Ascending aorta (tissue), 2 donors: ENCODE results near the gene PRCD. TPM values are rescaled to one million over a fixed set of nuclear protein-coding genes. Genes with fewer than 3 reads are reported as not detected.
A peak's percentile ranks its signal among the peaks of the same experiment; 100 is the strongest.
"Not testable (repeated sequence)": the region's sequence is repeated elsewhere in the genome, so short reads cannot be mapped to it uniquely, and the experiment has no call there.

Source experiments
- DNase-seq, 2 donors: peaks; one replicate each; pipeline ENCODE4 v3.0.0-alpha.2; 2019; ENCODE audit warnings: low spot score in 2 of 2
- H3K27ac ChIP-seq, 2 donors: fragments of 200-600 bp; sonication (generic); one replicate each; pipeline ENCODE4 v1.5.1; 2016 to 2017; ENCODE audit warnings: mild to moderate bottlenecking in 1 of 2
- H3K27me3 ChIP-seq: fragments of 200-600 bp; sonication (generic); one replicate; pipeline ENCODE4 v1.5.1; 2017
- H3K36me3 ChIP-seq, 2 donors: fragments of 200-600 bp; sonication (generic); one replicate each; pipeline ENCODE4 v1.5.1; 2016
- H3K4me1 ChIP-seq, 2 donors: fragments of 200-600 bp; sonication (generic); one replicate each; pipeline ENCODE4 v1.5.1; 2016 to 2017; ENCODE audit warnings: mild to moderate bottlenecking in 1 of 2
- H3K4me3 ChIP-seq, 2 donors: fragments of 200-600 bp; sonication (generic); one replicate each; pipeline ENCODE4 v1.5.1; 2016 to 2017; ENCODE audit warnings: mild to moderate bottlenecking in 1 of 2
- H3K9me3 ChIP-seq, 2 donors: fragments of 200-600 bp; sonication (generic); one replicate each; pipeline ENCODE4 v1.5.1; 2016
- intact Hi-C: fragments of 100-400 bp; cut with DNase I; formaldehyde crosslinking; loops from one replicate; pipeline ENCODE4 v1.15.1; 2023
- total RNA-seq: library from RNA; depleted of rRNA; stranded (reverse); fragments of >200 nt; gene quantifications from one replicate; pipeline ENCODE4 v1.1.0, GENCODE V29; 2016
- TF ChIP-seq, protein P1 (sequence below), 3 experiments: fragments of 200-600 bp in 2 of 3; fragments of 450-650 bp in 1 of 3; sonication (generic) in 2 of 3; IDR thresholded peaks; one replicate each; pipeline ENCODE4 v1.5.1; 2016 to 2019; ENCODE audit warnings: antibody characterized with exemption in 3 of 3, mild to moderate bottlenecking in 1 of 3, moderate library complexity in 1 of 3

The PRCD gene
- total RNA-seq, 1 donor from 2014 or later, result 0.43 TPM

- peaks cover 11 to 21% of the 10 kb centered on the region in 2 donors for H3K36me3 ChIP-seq
- H3K4me1 ChIP-seq, result peaks cover 4 to 21% of the 10 kb centered on the region in 2 donors
- H3K9me3 ChIP-seq, result no peaks in the 10 kb centered on the region
- H3K4me3 ChIP-seq, result peak overlapping the region; percentile 50 to 84
- peak overlapping the region; percentile 82 for H3K27ac ChIP-seq
- no peak for DNase-seq
- intact Hi-C loops, result loop anchor here (2.0 to 10.0 kb wide), 3 partner anchors 66 to 179 kb away; partner anchors contain the start of genes MFSD11, MXRA7 and SRSF2
- no peaks in the 10 kb centered on the region for H3K27me3 ChIP-seq
- TF ChIP-seq, protein P1, sequence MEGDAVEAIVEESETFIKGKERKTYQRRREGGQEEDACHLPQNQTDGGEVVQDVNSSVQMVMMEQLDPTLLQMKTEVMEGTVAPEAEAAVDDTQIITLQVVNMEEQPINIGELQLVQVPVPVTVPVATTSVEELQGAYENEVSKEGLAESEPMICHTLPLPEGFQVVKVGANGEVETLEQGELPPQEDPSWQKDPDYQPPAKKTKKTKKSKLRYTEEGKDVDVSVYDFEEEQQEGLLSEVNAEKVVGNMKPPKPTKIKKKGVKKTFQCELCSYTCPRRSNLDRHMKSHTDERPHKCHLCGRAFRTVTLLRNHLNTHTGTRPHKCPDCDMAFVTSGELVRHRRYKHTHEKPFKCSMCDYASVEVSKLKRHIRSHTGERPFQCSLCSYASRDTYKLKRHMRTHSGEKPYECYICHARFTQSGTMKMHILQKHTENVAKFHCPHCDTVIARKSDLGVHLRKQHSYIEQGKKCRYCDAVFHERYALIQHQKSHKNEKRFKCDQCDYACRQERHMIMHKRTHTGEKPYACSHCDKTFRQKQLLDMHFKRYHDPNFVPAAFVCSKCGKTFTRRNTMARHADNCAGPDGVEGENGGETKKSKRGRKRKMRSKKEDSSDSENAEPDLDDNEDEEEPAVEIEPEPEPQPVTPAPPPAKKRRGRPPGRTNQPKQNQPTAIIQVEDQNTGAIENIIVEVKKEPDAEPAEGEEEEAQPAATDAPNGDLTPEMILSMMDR (IDR thresholded peaks at IDR 0.05), result peak; percentile 15 to 43 (median 32)
Measured at GRCh38 chr17:76558198-76559095, 18.6 kb downstream of the PRCD start.

DNA sequence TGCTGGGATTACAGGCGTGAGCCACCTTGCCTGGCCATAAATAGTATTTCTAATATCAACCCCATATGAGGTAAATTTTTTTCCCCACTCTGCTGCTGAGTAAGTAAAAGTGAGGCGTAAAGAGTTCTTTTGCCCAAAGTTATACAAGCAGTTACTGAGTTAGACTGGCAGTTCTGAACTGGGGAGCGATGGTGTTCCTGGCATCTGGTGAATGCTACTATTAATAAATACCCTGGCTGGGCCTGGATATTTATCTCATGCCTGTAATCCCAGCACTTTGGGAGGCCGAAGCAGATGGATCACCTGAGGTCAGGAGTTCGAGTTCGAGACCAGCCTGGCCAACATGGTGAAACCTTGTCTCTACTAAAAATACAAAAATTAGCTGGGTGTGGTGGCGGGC lies 19.6 kb downstream of the PRCD start:
- not testable (repeated sequence) for DNase-seq, H3K9me3 ChIP-seq, H3K27ac ChIP-seq, H3K4me3 ChIP-seq, H3K27me3 ChIP-seq
- intact Hi-C loops, result loop anchor here (2.0 to 10.0 kb wide), 3 partner anchors 65 to 178 kb away; partner anchors contain the start of genes MFSD11, MXRA7 and SRSF2
- H3K4me1 ChIP-seq, result peaks cover 4 to 21% of the 10 kb centered on the region in 2 donors
- peaks cover 12 to 26% of the 10 kb centered on the region in 2 donors for H3K36me3 ChIP-seq

DNA sequence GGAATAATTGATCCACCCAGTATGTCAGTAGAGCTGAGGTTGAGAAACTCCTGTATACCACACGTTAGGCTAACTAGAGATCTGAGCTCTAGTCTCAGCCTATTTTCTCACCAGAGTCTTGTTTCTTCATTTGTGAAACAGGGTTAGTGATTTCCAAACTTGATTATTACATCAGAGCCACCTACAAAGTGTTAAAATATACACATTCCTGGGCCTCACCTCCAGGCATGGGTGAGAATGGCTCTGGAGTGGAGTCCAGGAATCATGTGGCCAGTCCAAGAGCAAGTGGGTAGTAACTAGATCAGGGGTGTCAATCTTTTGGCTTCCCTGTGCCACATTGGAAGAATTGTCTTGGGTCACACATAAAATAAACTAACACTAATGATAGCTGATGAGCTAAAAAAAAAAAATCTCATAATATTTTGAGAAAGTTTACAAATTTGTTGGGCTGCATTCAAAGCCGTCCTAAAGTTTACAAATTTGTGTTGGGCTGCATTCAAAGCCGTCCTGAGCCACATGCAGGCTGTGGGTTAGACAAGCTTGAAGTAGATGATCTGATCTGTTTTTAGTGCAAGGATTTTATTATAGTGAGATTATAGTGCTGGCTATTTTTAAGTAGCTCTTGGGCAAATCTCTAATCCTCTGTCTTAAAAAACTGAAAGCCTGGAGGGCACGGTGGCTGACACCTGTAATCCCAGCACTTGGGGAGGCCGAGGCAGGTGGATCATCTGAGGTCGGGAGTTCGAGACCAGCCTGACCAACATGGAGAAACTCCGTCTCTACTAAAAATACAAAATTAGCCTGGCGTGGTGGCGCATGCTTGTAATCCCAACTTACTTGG lies 20.4 kb downstream of the PRCD start:
- Histone ChIP-seq H3K27ac (no peak overlapping the region), H3K27me3 (no peaks in the 10 kb centered on the region), H3K9me3 (no peaks in the 10 kb centered on the region), H3K4me1 (peaks cover 4 to 21% of the 10 kb centered on the region in 2 donors), H3K4me3 (no peak overlapping the region), H3K36me3 (peaks cover 18 to 30% of the 10 kb centered on the region in 2 donors)
- TF ChIP-seq, protein P1 (IDR thresholded peaks at IDR 0.05), result no peak
- intact Hi-C loops, result no loop called here
- DNase-seq, result no peak

DNA sequence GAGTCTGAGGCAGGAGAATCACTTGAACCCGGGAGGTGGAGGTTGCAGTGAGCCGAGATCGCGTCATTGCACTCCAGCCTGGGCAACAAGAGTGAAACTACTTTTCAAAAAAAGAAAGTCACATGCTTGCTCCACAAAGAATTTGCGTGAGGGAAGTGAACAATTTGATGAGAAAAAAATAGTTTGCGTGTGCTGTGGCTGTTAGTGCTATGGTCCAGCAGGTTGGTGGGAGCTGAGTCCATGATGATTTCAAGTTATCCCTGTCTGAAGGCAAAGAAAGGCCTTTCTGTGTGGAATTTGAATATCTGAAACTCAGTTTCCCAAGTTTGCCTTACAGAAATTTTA lies 21.0 kb downstream of the PRCD start:
- TF ChIP-seq, protein P1 (IDR thresholded peaks at IDR 0.05), result no peak
- Histone ChIP-seq H3K4me1 (peaks cover 4 to 21% of the 10 kb centered on the region in 2 donors), H3K4me3 (no peak overlapping the region), H3K27ac (no peak overlapping the region), H3K36me3 (peaks cover 23 to 31% of the 10 kb centered on the region in 2 donors), H3K27me3 (no peaks in the 10 kb centered on the region), H3K9me3 (no peaks in the 10 kb centered on the region)
- DNase-seq, result no peak
- intact Hi-C loops, result no loop called here

DNA sequence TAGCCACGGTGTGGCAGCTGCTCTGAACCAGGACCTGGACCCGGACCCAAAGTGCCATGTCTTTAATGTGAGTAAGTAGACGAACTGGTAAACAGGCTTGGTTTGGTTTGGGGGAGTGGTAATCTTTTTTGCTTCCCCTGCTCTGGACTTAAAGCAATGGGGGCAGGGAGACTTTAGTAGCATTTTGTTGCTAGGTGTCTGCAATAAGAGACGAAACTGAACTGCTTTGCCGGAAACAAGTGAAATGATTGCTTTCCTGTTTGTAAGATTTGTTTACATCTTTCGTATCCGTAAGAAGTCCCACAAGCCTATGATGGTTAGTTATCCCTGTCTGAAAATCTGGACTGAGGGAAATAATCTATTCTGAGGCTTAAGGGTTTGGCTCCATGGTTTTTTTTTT lies 21.5 kb downstream of the PRCD start:
- TF ChIP-seq, protein P1 (IDR thresholded peaks at IDR 0.05), result no peak
- no peak for DNase-seq
- no peak overlapping the region for H3K27ac ChIP-seq
- H3K4me1 ChIP-seq, result peaks cover 4 to 21% of the 10 kb centered on the region in 2 donors
- H3K4me3 ChIP-seq, result no peak overlapping the region
- intact Hi-C loops, result no loop called here
- H3K9me3 ChIP-seq, result no peaks in the 10 kb centered on the region
- no peaks in the 10 kb centered on the region for H3K27me3 ChIP-seq
- H3K36me3 ChIP-seq, result peaks cover 23 to 36% of the 10 kb centered on the region in 2 donors
